Transverse colon (tissue), 4 donors: ENCODE measurements around the gene ZBTB7C. TPM values are rescaled to one million over a fixed set of nuclear protein-coding genes. Genes with fewer than 3 reads are reported as not detected.
A peak's percentile ranks its signal among the peaks of the same experiment; 100 is the strongest.

Source experiments
- DNase-seq: peaks from one replicate; pipeline ENCODE4 v3.0.0-alpha.2; 2019
- H3K27ac ChIP-seq, 4 donors: fragments of 200-600 bp; sonication (generic); 2 replicates each; pipeline ENCODE4 v1.5.1; 2016 to 2018; ENCODE audit warnings: inconsistent platforms in 4 of 4
- H3K27me3 ChIP-seq: fragments of 200-600 bp; sonication (generic); 2 replicates; pipeline ENCODE4 v1.5.1; 2017; ENCODE audit warnings: inconsistent platforms
- H3K36me3 ChIP-seq, 4 donors: fragments of 200-600 bp; sonication (generic); 2 replicates each; pipeline ENCODE4 v1.5.1; 2017 to 2019; ENCODE audit warnings: inconsistent platforms in 4 of 4
- H3K4me1 ChIP-seq, 4 donors: fragments of 200-600 bp; sonication (generic); 2 replicates each; pipeline ENCODE4 v1.5.1; 2017 to 2020; ENCODE audit warnings: inconsistent platforms in 4 of 4
- H3K4me3 ChIP-seq, 4 donors: fragments of 200-600 bp; sonication (generic); 1 replicate in 1 of 4; 2 replicates in 3 of 4; pipeline versions ENCODE4 v1.5.1 to v1.6.1; 2017 to 2019; ENCODE audit warnings: inconsistent platforms in 4 of 4
- H3K9me3 ChIP-seq, 2 donors: fragments of 200-600 bp; sonication (generic); 2 replicates each; pipeline ENCODE4 v1.5.1; 2017 to 2019; ENCODE audit warnings: inconsistent platforms in 2 of 2
- CTCF ChIP-seq, 5 experiments: fragments of 200-600 bp in 3 of 5; fragments of 450-650 bp in 2 of 5; sonication (generic) in 3 of 5; IDR thresholded peaks; 1 replicate in 2 of 5; 2 replicates in 3 of 5; pipeline ENCODE4 v1.5.1; 2016 to 2017; ENCODE audit warnings: antibody characterized with exemption in 5 of 5, inconsistent platforms in 3 of 5, mild to moderate bottlenecking in 2 of 5, moderate library complexity in 1 of 5
- EP300 ChIP-seq: sonication (generic); formaldehyde crosslinking; IDR thresholded peaks from one replicate; pipeline ENCODE4 v1.6.1; 2017; ENCODE audit warnings: antibody characterized with exemption, low read depth
- POLR2A ChIP-seq: fragments of 450-650 bp; IDR thresholded peaks from one replicate; pipeline ENCODE4 v1.6.1; 2016; ENCODE audit warnings: antibody characterized with exemption, mild to moderate bottlenecking, moderate library complexity
- POLR2AphosphoS5 ChIP-seq, 3 donors: sonication (generic); formaldehyde crosslinking; IDR thresholded peaks; one replicate each; pipeline ENCODE4 v1.6.1; 2016; ENCODE audit warnings: antibody characterized with exemption in 3 of 3
- WGBS, 2 donors: methylation state at CpG; one replicate each; pipeline ENCODE4 v1.1.5; 2018; ENCODE audit warnings: low coverage in 1 of 2; 5-methylcytosine and 5-hydroxymethylcytosine counted together
- in situ Hi-C, 4 donors: fragments of 200-750 bp; cut with MboI; loops; one replicate each; pipeline versions ENCODE4 v1.15.0 to v1.15.1; 2017; ENCODE audit warnings: low sequenced_read_pairs in 3 of 4, low pct_ligation_motif_present in 1 of 4, low pct_unique_long_range_greater_than_20kb in 1 of 4
- intact Hi-C: fragments of 100-400 bp; cut with DNase I; formaldehyde crosslinking; loops from one replicate; pipeline ENCODE4 v1.15.1; 2023; ENCODE audit warnings: low total_unique reads
- total RNA-seq, 4 donors: library from RNA; depleted of rRNA; stranded (reverse); fragments of >200 nt; gene quantifications; one replicate each; pipeline ENCODE4 v1.1.0, GENCODE V29; 2016

Gene ZBTB7C
- total RNA-seq, 4 donors from 2014 or later: 38.4 to 81.2 (median 47.5) TPM

GRCh38 chr18:48318436-48318835 lies 90.7 kb downstream of the ZBTB7C start:
- no peak overlapping the region for H3K4me3 ChIP-seq
- H3K4me1 ChIP-seq: peaks cover 0 to 8% (median 2%) of the 10 kb centered on the region in 4 donors
- in situ Hi-C loops: no loop called here
- no peaks in the 10 kb centered on the region for H3K36me3 ChIP-seq
- no peak for DNase-seq
- TF ChIP-seq CTCF (IDR thresholded peaks at IDR 0.05): no peak
- no peak for TF ChIP-seq POLR2AphosphoS5 (IDR thresholded peaks at IDR 0.05)
- TF ChIP-seq EP300: no peak
- no peak for TF ChIP-seq POLR2A
- WGBS, 2 donors: 94 to 100% methylated on average over 3 to 8 of the region's 8 CpGs
- intact Hi-C loops: no loop called here
- no peak overlapping the region for H3K27ac ChIP-seq
- no peaks in the 10 kb centered on the region for H3K9me3 ChIP-seq
- no peaks in the 10 kb centered on the region for H3K27me3 ChIP-seq

- Histone ChIP-seq H3K9me3 (no peaks in the 10 kb centered on the region), H3K4me3 (no peak overlapping the region), H3K27ac (no peak overlapping the region), H3K27me3 (no peaks in the 10 kb centered on the region), H3K4me1 (peaks cover 0 to 8% (median 2%) of the 10 kb centered on the region in 4 donors), H3K36me3 (no peaks in the 10 kb centered on the region)
- in situ Hi-C loops: no loop called here
- no peak for DNase-seq
- TF ChIP-seq CTCF (IDR thresholded peaks at IDR 0.05) (peak in 1 of 5 experiments; percentile 7), EP300 (no peak)
- 85 to 92% methylated on average over 4 to 5 of the region's 5 CpGs for WGBS, 2 donors
- intact Hi-C loops: no loop called here
These were observed 91.3 kb downstream of the ZBTB7C start for GRCh38 chr18:48317781-48318381.

GRCh38 chr18:48316177-48316576 lies 93.0 kb downstream of the ZBTB7C start:
- H3K27me3 ChIP-seq: no peaks in the 10 kb centered on the region
- in situ Hi-C loops (no loop called here), intact Hi-C loops (no loop called here)
- H3K36me3 ChIP-seq: no peaks in the 10 kb centered on the region
- peaks cover 0 to 8% (median 2%) of the 10 kb centered on the region in 4 donors for H3K4me1 ChIP-seq
- 73% methylated on average over 3 of the region's 3 CpGs; no CpG with 5 or more reads in 1 of the 2 donors for WGBS, 2 donors
- no peaks in the 10 kb centered on the region for H3K9me3 ChIP-seq
- no peak for TF ChIP-seq POLR2AphosphoS5 (IDR thresholded peaks at IDR 0.05)
- no peak for TF ChIP-seq EP300
- TF ChIP-seq CTCF (IDR thresholded peaks at IDR 0.05): no peak
- no peak for TF ChIP-seq POLR2A
- no peak overlapping the region for H3K4me3 ChIP-seq
- DNase-seq: no peak
- H3K27ac ChIP-seq: no peak overlapping the region

- DNase-seq: no peak
- TF ChIP-seq POLR2AphosphoS5 (IDR thresholded peaks at IDR 0.05) (no peak), EP300 (no peak), POLR2A (no peak), CTCF (IDR thresholded peaks at IDR 0.05) (no peak)
- in situ Hi-C loops (no loop called here), intact Hi-C loops (no loop called here)
- 52% methylated on average over 6 of the region's 6 CpGs; no CpG with 5 or more reads in 1 of the 2 donors for whole genome bisulfite sequencing, 2 donors
- H3K27me3 ChIP-seq: no peaks in the 10 kb centered on the region
- no peaks in the 10 kb centered on the region for H3K36me3 ChIP-seq
- H3K4me3 ChIP-seq: no peak overlapping the region
- H3K27ac ChIP-seq: no peak overlapping the region
- H3K9me3 ChIP-seq: no peaks in the 10 kb centered on the region
- H3K4me1 ChIP-seq: no peaks in the 10 kb centered on the region
These were observed 94.5 kb downstream of the ZBTB7C start for GRCh38 chr18:48314690-48315089.
